ENCODE measurements around the gene MIPOL1. TPM values are rescaled to one million over a fixed set of nuclear protein-coding genes. Genes with fewer than 3 reads are reported as not detected.
"Not testable (repeated sequence)": the region's sequence is repeated elsewhere in the genome, so short reads cannot be mapped to it uniquely, and the experiment has no call there.

Gene MIPOL1
- total and polyA plus RNA-seq, 2 donors (not counting 3 experiments of a cell fraction or from before 2014, with no cell fraction given) = 3.4 to 33.5 TPM

- DNase-seq (ENCODE audit: low read depth, low spot score) (no peak), FAIRE-seq (no peak)
- Histone ChIP-seq H4K20me1 (replicated peaks; ENCODE audit: control insufficient read depth, extremely low read depth, insufficient read depth, low read length) (peaks cover 7% of the 10 kb centered on the region), H2AFZ (ENCODE audit: low read depth, low read length) (no peak overlapping the region), H3K9me1 (replicated peaks; ENCODE audit: control insufficient read depth, extremely low read depth, insufficient read depth, low read length) (no peaks in the 10 kb centered on the region), H3K9ac (replicated peaks; ENCODE audit: extremely low read depth, insufficient read depth, low read length) (no peak overlapping the region), H3K4me3 (replicated peaks in 1 of 3; ENCODE audit: insufficient read depth in 1 of 3, low read depth in 1 of 3, low read length in 3 of 3) (no peak overlapping the region), H3K4me2 (ENCODE audit: insufficient read depth, low read length) (no peak overlapping the region), H3K79me2 (ENCODE audit: control insufficient read depth, insufficient read depth, low read length) (peaks cover 47% of the 10 kb centered on the region), H3K9me3 (replicated peaks; ENCODE audit: control insufficient read depth, insufficient read depth, low read length) (no peaks in the 10 kb centered on the region), H3K4me1 (ENCODE audit: control insufficient read depth, extremely low read depth, insufficient read depth, low read length) (no peaks in the 10 kb centered on the region), H3K27me3 (ENCODE audit: control insufficient read depth in 2 of 2, insufficient read depth in 2 of 2, low read length in 2 of 2) (no peaks in the 10 kb centered on the region), H3K27ac (ENCODE audit: insufficient read depth, low read depth, low read length) (no peak overlapping the region), H3K36me3 (ENCODE audit: control insufficient read depth in 2 of 2, extremely low read depth in 1 of 2, insufficient read depth in 2 of 2, low read length in 2 of 2) (no peaks in the 10 kb centered on the region)
- intact Hi-C loops (cut with micrococcal nuclease) (loop anchor here (5.0 kb wide), 2 partner anchors 62 to 587 kb away; partner anchors contain the start of gene SLC25A21), dilution Hi-C loops (cut with MboI; ENCODE audit: extremely low pct_ligation_motif_present, low sequenced_read_pairs) (no loop called here)
- no TSS peak for BruUV-seq (replicated peaks)
- TF ChIP-seq GATA2 (IDR thresholded peaks at IDR 0.05; ENCODE audit: insufficient read depth, insufficient read length, low read depth, low read length) (no peak), EZH2 (IDR thresholded peaks at IDR 0.05; ENCODE audit: borderline replicate concordance, low read depth, low read length, severe bottlenecking) (no peak), JUN (IDR thresholded peaks at IDR 0.05; ENCODE audit: borderline replicate concordance, insufficient read depth, insufficient read length, low read depth) (no peak), FOS (IDR thresholded peaks at IDR 0.05; ENCODE audit: borderline replicate concordance, insufficient read depth, low read length) (no peak), POLR2AphosphoS5 (IDR thresholded peaks at IDR 0.05; ENCODE audit: insufficient read depth, low read depth, low read length) (no peak), CTCF (IDR thresholded peaks at IDR 0.05; ENCODE audit: extremely low read depth in 1 of 2, insufficient read depth in 1 of 2, low read depth in 1 of 2, low read length in 2 of 2) (no peak), POLR2A (IDR thresholded peaks at IDR 0.05; ENCODE audit: low read depth, low read length) (no peak), MYC (IDR thresholded peaks at IDR 0.05; ENCODE audit: low read depth, low read length) (no peak)
- TF ChIP-seq, protein P1, sequence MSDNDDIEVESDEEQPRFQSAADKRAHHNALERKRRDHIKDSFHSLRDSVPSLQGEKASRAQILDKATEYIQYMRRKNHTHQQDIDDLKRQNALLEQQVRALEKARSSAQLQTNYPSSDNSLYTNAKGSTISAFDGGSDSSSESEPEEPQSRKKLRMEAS (IDR thresholded peaks at IDR 0.05; ENCODE audit: insufficient read depth, insufficient read length) = no peak
- ChIA-PET CTCF (interaction anchor here (1.1 to 8.5 kb wide), 5 partner anchors 62 to 640 kb away, joined by 3 to 79 read pairs (median 5); partner anchors contain the start of gene SLC25A21), POLR2A (no interaction called here)
Measured at GRCh38 chr14:37234222-37234621, 36.5 kb downstream of the MIPOL1 start.

- intact Hi-C loops (cut with micrococcal nuclease); BruUV-seq (replicated peaks); dilution Hi-C loops (cut with MboI; ENCODE audit: extremely low pct_ligation_motif_present, low sequenced_read_pairs); H3K36me3 ChIP-seq (ENCODE audit: control insufficient read depth in 2 of 2, extremely low read depth in 1 of 2, insufficient read depth in 2 of 2, low read length in 2 of 2); H3K4me1 ChIP-seq (ENCODE audit: control insufficient read depth, extremely low read depth, insufficient read depth, low read length); H3K9ac ChIP-seq (replicated peaks; ENCODE audit: extremely low read depth, insufficient read depth, low read length); DNase-seq (ENCODE audit: low read depth, low spot score); H3K9me3 ChIP-seq (replicated peaks; ENCODE audit: control insufficient read depth, insufficient read depth, low read length); FAIRE-seq; H2AFZ ChIP-seq (ENCODE audit: low read depth, low read length); H3K4me3 ChIP-seq (replicated peaks in 1 of 3; ENCODE audit: insufficient read depth in 1 of 3, low read depth in 1 of 3, low read length in 3 of 3); H4K20me1 ChIP-seq (replicated peaks; ENCODE audit: control insufficient read depth, extremely low read depth, insufficient read depth, low read length); H3K4me2 ChIP-seq (ENCODE audit: insufficient read depth, low read length); POLR2A ChIA-PET; H3K27ac ChIP-seq (ENCODE audit: insufficient read depth, low read depth, low read length); H3K9me1 ChIP-seq (replicated peaks; ENCODE audit: control insufficient read depth, extremely low read depth, insufficient read depth, low read length); H3K27me3 ChIP-seq (ENCODE audit: control insufficient read depth in 2 of 2, insufficient read depth in 2 of 2, low read length in 2 of 2): not testable (repeated sequence)
- peaks cover 50% of the 10 kb centered on the region for H3K79me2 ChIP-seq (ENCODE audit: control insufficient read depth, insufficient read depth, low read length)
- CTCF ChIA-PET = interaction anchor here (8.5 kb wide), 1 partner anchor 87 kb away, joined by 79 read pairs; no protein-coding TSS in a partner anchor
Measured at GRCh38 chr14:37236044-37236443, 38.3 kb downstream of the MIPOL1 start.
